Ectodermal cell (in vitro differentiated cells): ENCODE data around the gene SH2D1B.

Source experiments
- H3K27ac ChIP-seq: 2 replicates; pipeline ENCODE4 v1.7.0; 2013; ENCODE audit warnings: mild to moderate bottlenecking, low read depth, low read length; ENCODE audit not compliant: insufficient read depth, poor library complexity, severe bottlenecking
- H3K27me3 ChIP-seq: 2 replicates; pipeline ENCODE4 v1.7.0; 2013; ENCODE audit warnings: mild to moderate bottlenecking, low read length; ENCODE audit not compliant: insufficient read depth, control insufficient read depth, poor library complexity, severe bottlenecking
- H3K36me3 ChIP-seq: one replicate; pipeline ENCODE4 v1.7.0; 2013; ENCODE audit warnings: low read length; ENCODE audit not compliant: control insufficient read depth, insufficient read depth
- H3K4me1 ChIP-seq: one replicate; pipeline ENCODE4 v1.7.0; 2013; ENCODE audit warnings: low read length; ENCODE audit not compliant: control insufficient read depth, insufficient read depth
- H3K4me3 ChIP-seq: 2 replicates; pipeline ENCODE4 v1.7.0; 2013; ENCODE audit warnings: low read depth, low read length, control low read depth; ENCODE audit not compliant: insufficient read depth
- H3K9me3 ChIP-seq: 2 replicates; pipeline ENCODE4 v1.7.0; 2013; ENCODE audit warnings: mild to moderate bottlenecking, low read length, moderate library complexity; ENCODE audit not compliant: control insufficient read depth
- WGBS, 2 experiments: methylation state at CpG; one replicate each; pipeline ENCODE4 v1.1.7; 2013; ENCODE audit warnings: missing lambda C conversion rate in 2 of 2; 5-methylcytosine and 5-hydroxymethylcytosine counted together

SH2D1B gene

GRCh38 chr1:162400790-162401355 is 11.1 kb downstream of the SH2D1B start:
- 83% methylated on average over 10 of the region's 10 CpGs for WGBS, 2 experiments

GRCh38 chr1:162398999-162399580 is 12.8 kb downstream of the SH2D1B start:
- 76 to 82% methylated on average over 8 of the region's 8 CpGs for WGBS, 2 experiments
- Histone ChIP-seq H3K36me3 (no peaks in the 10 kb centered on the region), H3K4me3 (no peak overlapping the region), H3K9me3 (no peaks in the 10 kb centered on the region), H3K4me1 (peaks cover 11% of the 10 kb centered on the region), H3K27ac (no peak overlapping the region), H3K27me3 (no peaks in the 10 kb centered on the region)

More at GRCh38 chr1:162400790-162401355, 11.1 kb downstream of the SH2D1B start:
- no peaks in the 10 kb centered on the region for H3K36me3 ChIP-seq
- H3K9me3 ChIP-seq, result no peaks in the 10 kb centered on the region
- peaks cover 11% of the 10 kb centered on the region for H3K4me1 ChIP-seq
- H3K4me3 ChIP-seq, result no peak overlapping the region
- no peak overlapping the region for H3K27ac ChIP-seq
- H3K27me3 ChIP-seq, result no peaks in the 10 kb centered on the region

- peaks cover 11% of the 10 kb centered on the region for H3K4me1 ChIP-seq
- no peaks in the 10 kb centered on the region for H3K36me3 ChIP-seq
- WGBS, 2 experiments, result 65 to 84% methylated on average over 2 to 3 of the region's 3 CpGs
- no peak overlapping the region for H3K4me3 ChIP-seq
- no peaks in the 10 kb centered on the region for H3K27me3 ChIP-seq
- H3K27ac ChIP-seq, result no peak overlapping the region
- no peaks in the 10 kb centered on the region for H3K9me3 ChIP-seq
Observed at GRCh38 chr1:162397943-162398560, 13.9 kb downstream of the SH2D1B start.

GRCh38 chr1:162397039-162397448 is 14.9 kb downstream of the SH2D1B start:
- Histone ChIP-seq H3K36me3 (no peaks in the 10 kb centered on the region), H3K27ac (no peak overlapping the region), H3K27me3 (no peaks in the 10 kb centered on the region), H3K4me1 (peaks cover 11% of the 10 kb centered on the region), H3K9me3 (no peaks in the 10 kb centered on the region), H3K4me3 (no peak overlapping the region)
- WGBS, 2 experiments, result 94 to 99% methylated on average over 3 of the region's 3 CpGs

GRCh38 chr1:162396201-162396906 is 15.6 kb downstream of the SH2D1B start:
- Histone ChIP-seq H3K4me1 (peaks cover 11% of the 10 kb centered on the region), H3K9me3 (no peaks in the 10 kb centered on the region), H3K27ac (no peak overlapping the region), H3K4me3 (no peak overlapping the region), H3K27me3 (no peaks in the 10 kb centered on the region), H3K36me3 (no peaks in the 10 kb centered on the region)
- 86 to 94% methylated on average over 3 of the region's 3 CpGs for WGBS, 2 experiments

GRCh38 chr1:162391790-162392563 is 20.0 kb downstream of the SH2D1B start:
- Histone ChIP-seq H3K27ac (peak overlapping the region; percentile 62), H3K4me1 (peaks cover 37% of the 10 kb centered on the region), H3K4me3 (no peak overlapping the region), H3K36me3 (no peaks in the 10 kb centered on the region), H3K9me3 (no peaks in the 10 kb centered on the region), H3K27me3 (no peaks in the 10 kb centered on the region)
- WGBS, 2 experiments, result 40 to 64% methylated on average over 4 of the region's 4 CpGs

- H3K27ac ChIP-seq, result no peak overlapping the region
- no peaks in the 10 kb centered on the region for H3K27me3 ChIP-seq
- no peak overlapping the region for H3K4me3 ChIP-seq
- peaks cover 37% of the 10 kb centered on the region for H3K4me1 ChIP-seq
- H3K9me3 ChIP-seq, result no peaks in the 10 kb centered on the region
- H3K36me3 ChIP-seq, result no peaks in the 10 kb centered on the region
- WGBS, 2 experiments, result 86 to 87% methylated on average over 15 of the region's 15 CpGs
Observed at GRCh38 chr1:162390396-162391185, 21.3 kb downstream of the SH2D1B start.

GRCh38 chr1:162389971-162390370 is 22.0 kb downstream of the SH2D1B start:
- Histone ChIP-seq H3K27ac (no peak overlapping the region), H3K4me3 (no peak overlapping the region)
- WGBS, 2 experiments, result 78 to 83% methylated on average over 9 of the region's 9 CpGs

GRCh38 chr1:162389021-162389818 is 22.7 kb downstream of the SH2D1B start:
- 80 to 81% methylated on average over 11 of the region's 11 CpGs for WGBS, 2 experiments
- H3K27ac ChIP-seq, result peak overlapping the region; percentile 81
- no peaks in the 10 kb centered on the region for H3K27me3 ChIP-seq
- peaks cover 44% of the 10 kb centered on the region for H3K4me1 ChIP-seq
- H3K36me3 ChIP-seq, result no peaks in the 10 kb centered on the region
- H3K4me3 ChIP-seq, result no peak overlapping the region
- no peaks in the 10 kb centered on the region for H3K9me3 ChIP-seq

More at GRCh38 chr1:162389971-162390370, 22.0 kb downstream of the SH2D1B start:
- H3K4me1 ChIP-seq, result peaks cover 37% of the 10 kb centered on the region
- H3K27me3 ChIP-seq, result no peaks in the 10 kb centered on the region
- H3K36me3 ChIP-seq, result no peaks in the 10 kb centered on the region
- no peaks in the 10 kb centered on the region for H3K9me3 ChIP-seq
